RWPE2 (cell line): ENCODE measurements around the gene SLC38A8.
A peak's percentile ranks its signal among the peaks of the same experiment; 100 is the strongest.

Experiments used
- ATAC-seq: fragments of 200-7000 bp; cut with Tn5 transposase; 3 replicates; pipeline ENCODE4 v1.9.1; 2021; ENCODE audit warnings: low read depth
- DNase-seq: peaks from one replicate; pipeline ENCODE4 v3.0.0-alpha.2; 2020; ENCODE audit warnings: low spot score
- H3K27ac ChIP-seq: fragments of 450-650 bp; 2 replicates; pipeline ENCODE4 v1.5.1; 2017; ENCODE audit warnings: mild to moderate bottlenecking; ENCODE audit not compliant: poor library complexity, severe bottlenecking
- H3K27me3 ChIP-seq: fragments of 250-450 bp; sonication (Bioruptor Pico); 2 replicates; pipeline ENCODE4 v1.5.1; 2021; ENCODE audit warnings: mild to moderate bottlenecking, moderate library complexity; ENCODE audit not compliant: insufficient read depth, poor library complexity, severe bottlenecking
- H3K36me3 ChIP-seq: fragments of 250-450 bp; sonication (Bioruptor Pico); 2 replicates; pipeline ENCODE4 v1.5.1; 2020; ENCODE audit warnings: low read depth, mild to moderate bottlenecking, moderate library complexity
- H3K4me1 ChIP-seq: fragments of 250-450 bp; sonication (Bioruptor Pico); 2 replicates; pipeline ENCODE4 v1.5.1; 2021; ENCODE audit warnings: mild to moderate bottlenecking, moderate library complexity; ENCODE audit not compliant: insufficient read depth, poor library complexity, severe bottlenecking
- H3K4me3 ChIP-seq: fragments of 250-450 bp; sonication (Bioruptor Pico); 2 replicates; pipeline ENCODE4 v1.5.1; 2021; ENCODE audit warnings: mild to moderate bottlenecking, moderate library complexity; ENCODE audit not compliant: severe bottlenecking
- H3K9me3 ChIP-seq: fragments of 250-450 bp; sonication (Bioruptor Pico); 2 replicates; pipeline ENCODE4 v1.5.1; 2021; ENCODE audit warnings: mild to moderate bottlenecking, moderate library complexity; ENCODE audit not compliant: severe bottlenecking
- TF ChIP-seq, protein P1 (sequence below): fragments of 450-650 bp; IDR thresholded peaks from one replicate; pipeline ENCODE4 v1.5.1; 2017; ENCODE audit warnings: mild to moderate bottlenecking, moderate library complexity; ENCODE audit not compliant: poor library complexity, severe bottlenecking

Gene SLC38A8

GRCh38 chr16:84029297-84030047, 13.1 kb downstream of the SLC38A8 start:
- H3K36me3 ChIP-seq, result no peaks in the 10 kb centered on the region
- no peak overlapping the region for H3K27ac ChIP-seq
- ATAC-seq (no peak), DNase-seq (no peak)
- no peak overlapping the region for H3K4me3 ChIP-seq
- H3K27me3 ChIP-seq, result no peaks in the 10 kb centered on the region
- H3K9me3 ChIP-seq, result peaks cover 1% of the 10 kb centered on the region
- peaks cover 7% of the 10 kb centered on the region for H3K4me1 ChIP-seq
- TF ChIP-seq, protein P1, sequence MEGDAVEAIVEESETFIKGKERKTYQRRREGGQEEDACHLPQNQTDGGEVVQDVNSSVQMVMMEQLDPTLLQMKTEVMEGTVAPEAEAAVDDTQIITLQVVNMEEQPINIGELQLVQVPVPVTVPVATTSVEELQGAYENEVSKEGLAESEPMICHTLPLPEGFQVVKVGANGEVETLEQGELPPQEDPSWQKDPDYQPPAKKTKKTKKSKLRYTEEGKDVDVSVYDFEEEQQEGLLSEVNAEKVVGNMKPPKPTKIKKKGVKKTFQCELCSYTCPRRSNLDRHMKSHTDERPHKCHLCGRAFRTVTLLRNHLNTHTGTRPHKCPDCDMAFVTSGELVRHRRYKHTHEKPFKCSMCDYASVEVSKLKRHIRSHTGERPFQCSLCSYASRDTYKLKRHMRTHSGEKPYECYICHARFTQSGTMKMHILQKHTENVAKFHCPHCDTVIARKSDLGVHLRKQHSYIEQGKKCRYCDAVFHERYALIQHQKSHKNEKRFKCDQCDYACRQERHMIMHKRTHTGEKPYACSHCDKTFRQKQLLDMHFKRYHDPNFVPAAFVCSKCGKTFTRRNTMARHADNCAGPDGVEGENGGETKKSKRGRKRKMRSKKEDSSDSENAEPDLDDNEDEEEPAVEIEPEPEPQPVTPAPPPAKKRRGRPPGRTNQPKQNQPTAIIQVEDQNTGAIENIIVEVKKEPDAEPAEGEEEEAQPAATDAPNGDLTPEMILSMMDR, result no peak

- Histone ChIP-seq H3K36me3 (no peaks in the 10 kb centered on the region), H3K4me3 (no peak overlapping the region), H3K9me3 (peaks cover 3% of the 10 kb centered on the region), H3K27ac (no peak overlapping the region), H3K27me3 (no peaks in the 10 kb centered on the region), H3K4me1 (peaks cover 21% of the 10 kb centered on the region)
- TF ChIP-seq, protein P1, result no peak
- no peak for ATAC-seq
- DNase-seq, result no peak
These were observed 15.0 kb downstream of the SLC38A8 start for GRCh38 chr16:84027625-84028024.

DNA sequence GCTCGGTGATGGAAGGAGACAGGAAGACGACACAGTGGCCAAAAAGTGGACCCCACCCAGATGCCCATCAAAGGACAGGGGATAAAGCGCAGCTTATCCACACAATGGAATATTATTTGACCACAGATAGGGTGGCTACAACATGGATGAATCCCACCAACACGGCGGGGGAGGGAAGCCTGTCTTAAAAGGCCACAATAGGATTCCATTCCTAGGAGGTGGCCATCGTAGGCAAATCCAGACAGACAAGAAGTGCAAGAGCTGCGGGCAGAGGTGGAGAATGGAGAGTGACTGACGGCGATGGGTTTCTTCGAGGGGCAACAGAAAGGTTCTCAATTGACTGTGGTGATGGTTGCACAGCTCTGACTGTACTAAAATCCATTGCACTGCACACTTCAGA, 16.0 kb downstream of the SLC38A8 start:
- H3K27me3 ChIP-seq, result no peaks in the 10 kb centered on the region
- TF ChIP-seq, protein P1, result no peak
- H3K4me3 ChIP-seq, result no peak overlapping the region
- peaks cover 3% of the 10 kb centered on the region for H3K9me3 ChIP-seq
- DNase-seq (no peak), ATAC-seq (no peak)
- H3K36me3 ChIP-seq, result no peaks in the 10 kb centered on the region
- no peak overlapping the region for H3K27ac ChIP-seq
- H3K4me1 ChIP-seq, result peaks cover 21% of the 10 kb centered on the region

- peak; percentile 97 for ATAC-seq
- H3K4me3 ChIP-seq, result no peak overlapping the region
- H3K4me1 ChIP-seq, result peaks cover 21% of the 10 kb centered on the region
- no peak for DNase-seq
- H3K9me3 ChIP-seq, result peaks cover 3% of the 10 kb centered on the region
- TF ChIP-seq, protein P1, result no peak
- H3K27ac ChIP-seq, result peak overlapping the region; percentile 55
- H3K27me3 ChIP-seq, result no peaks in the 10 kb centered on the region
- no peaks in the 10 kb centered on the region for H3K36me3 ChIP-seq
These were observed 17.7 kb downstream of the SLC38A8 start for GRCh38 chr16:84024854-84025253.

DNA sequence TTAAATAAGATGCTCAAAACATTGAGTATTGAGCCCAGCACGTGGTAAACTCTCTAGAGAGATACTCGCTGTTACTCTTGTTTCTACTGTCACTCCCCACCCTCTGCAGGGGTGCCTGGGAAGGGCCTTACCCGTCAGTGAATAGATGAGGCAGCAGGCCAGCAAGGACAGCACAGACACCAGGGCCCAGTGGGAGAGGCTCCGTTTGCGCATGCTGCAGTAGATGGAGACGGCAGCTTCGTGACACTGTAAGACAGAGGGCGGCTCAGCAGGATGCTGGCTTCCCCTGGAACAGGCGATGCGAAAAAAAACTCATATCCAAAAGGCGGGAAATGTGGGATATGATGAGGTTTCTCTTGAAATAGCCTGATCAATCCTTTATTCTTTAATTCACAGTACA, 20.0 kb downstream of the SLC38A8 start:
- no peak overlapping the region for H3K27ac ChIP-seq
- H3K36me3 ChIP-seq, result no peaks in the 10 kb centered on the region
- peaks cover 3% of the 10 kb centered on the region for H3K9me3 ChIP-seq
- ATAC-seq, result no peak
- TF ChIP-seq, protein P1, result no peak
- H3K4me3 ChIP-seq, result no peak overlapping the region
- H3K4me1 ChIP-seq, result peaks cover 21% of the 10 kb centered on the region
- no peak for DNase-seq
- H3K27me3 ChIP-seq, result no peaks in the 10 kb centered on the region
